ENCODE data around the gene GTF2H1. TPM values are rescaled to one million over a fixed set of nuclear protein-coding genes. Genes with fewer than 3 reads are reported as not detected.
A peak's percentile ranks its signal among the peaks of the same experiment; 100 is the strongest.

Gene GTF2H1
- 42.4 and 60.3 TPM in 2 replicates for total RNA-seq

- peak; percentile 98 to 99 for DNase-seq (ENCODE audit: low read depth in 2 of 2)
Observed at GRCh38 chr11:18321969-18322711, at the start of gene GTF2H1, which contains the start of gene HPS5. TSS of gene GTF2H1 (plus strand) at chr11:18322567. CDS start at chr11:18333075, 10,508 bp downstream. TSS of gene HPS5 (minus strand) at chr11:18322140. CDS start at chr11:18317858, 4,282 bp downstream.

GRCh38 chr11:18277565-18278271, 44.6 kb upstream of the GTF2H1 start:
- no peak for DNase-seq (ENCODE audit: low read depth in 2 of 2)

- no peak for DNase-seq (ENCODE audit: low read depth in 2 of 2)
Observed at GRCh38 chr11:18280438-18281045, 41.8 kb upstream of the GTF2H1 start.

- no peak for DNase-seq (ENCODE audit: low read depth in 2 of 2)
Observed at GRCh38 chr11:18282626-18283025, 39.7 kb upstream of the GTF2H1 start.

GRCh38 chr11:18285841-18286240, 36.5 kb upstream of the GTF2H1 start:
- no peak for DNase-seq (ENCODE audit: low read depth in 2 of 2)

- no peak for DNase-seq (ENCODE audit: low read depth in 2 of 2)
Observed at GRCh38 chr11:18288911-18289310, 33.5 kb upstream of the GTF2H1 start.

- no peak for DNase-seq (ENCODE audit: low read depth in 2 of 2)
Observed at GRCh38 chr11:18294862-18295261, 27.5 kb upstream of the GTF2H1 start.

GRCh38 chr11:18295316-18295715, 27.1 kb upstream of the GTF2H1 start:
- DNase-seq (ENCODE audit: low read depth in 2 of 2) = no peak

GRCh38 chr11:18299721-18300120, 22.6 kb upstream of the GTF2H1 start:
- DNase-seq (ENCODE audit: low read depth in 2 of 2) = no peak

- no peak for DNase-seq (ENCODE audit: low read depth in 2 of 2)
Observed at GRCh38 chr11:18304745-18305144, 17.6 kb upstream of the GTF2H1 start.

GRCh38 chr11:18307461-18308139, 14.8 kb upstream of the GTF2H1 start:
- no peak for DNase-seq (ENCODE audit: low read depth in 2 of 2)

GRCh38 chr11:18308242-18308641, 14.1 kb upstream of the GTF2H1 start:
- no peak for DNase-seq (ENCODE audit: low read depth in 2 of 2)

- no peak for DNase-seq (ENCODE audit: low read depth in 2 of 2)
Observed at GRCh38 chr11:18309691-18310090, 12.7 kb upstream of the GTF2H1 start.

GRCh38 chr11:18310800-18311340, 11.5 kb upstream of the GTF2H1 start:
- DNase-seq (ENCODE audit: low read depth in 2 of 2) = no peak

- peak in 1 of 2 donors; percentile 15 for DNase-seq (ENCODE audit: low read depth in 2 of 2)
Observed at GRCh38 chr11:18312012-18312411, 10.4 kb upstream of the GTF2H1 start.

GRCh38 chr11:18312663-18313420, 9.5 kb upstream of the GTF2H1 start:
- peak in 1 of 2 donors; percentile 10 for DNase-seq (ENCODE audit: low read depth in 2 of 2)

- DNase-seq (ENCODE audit: low read depth in 2 of 2) = no peak
Observed at GRCh38 chr11:18313965-18314763, 8.2 kb upstream of the GTF2H1 start.

GRCh38 chr11:18314784-18315523, 7.4 kb upstream of the GTF2H1 start:
- no peak for DNase-seq (ENCODE audit: low read depth in 2 of 2)

GRCh38 chr11:18315893-18316292, 6.5 kb upstream of the GTF2H1 start:
- DNase-seq (ENCODE audit: low read depth in 2 of 2) = no peak
